HL-60 (cell line): ENCODE measurements around the gene RAD18.

ENCODE experiments used
- DNase-seq, 2 experiments: peaks; one replicate each; pipeline ENCODE4 v3.0.0-alpha.2; 2010 to 2020; ENCODE audit warnings: low read depth in 1 of 2, low spot score in 1 of 2
- H3K27ac ChIP-seq: fragments of 250-450 bp; sonication (Bioruptor Pico); replicated peaks from 2 replicates; pipeline ENCODE4 v1.5.1; 2020; ENCODE audit warnings: mild to moderate bottlenecking, moderate library complexity
- H3K27me3 ChIP-seq: fragments of 250-450 bp; sonication (Bioruptor Pico); 2 replicates; pipeline ENCODE4 v1.5.1; 2021; ENCODE audit warnings: mild to moderate bottlenecking, moderate library complexity; ENCODE audit not compliant: insufficient read depth, poor library complexity, severe bottlenecking
- H3K4me3 ChIP-seq: replicated peaks from 2 replicates; pipeline ENCODE4 v1.5.1; 2011; ENCODE audit warnings: mild to moderate bottlenecking, control low read depth, low read length; ENCODE audit not compliant: insufficient read depth
- CTCF ChIP-seq: IDR thresholded peaks from one replicate; pipeline ENCODE4 v1.5.1; 2011; ENCODE audit warnings: low read length, control low read depth, inconsistent platforms; ENCODE audit not compliant: insufficient read depth
- GABPA ChIP-seq: IDR thresholded peaks from 2 replicates; pipeline ENCODE4 v1.6.1; 2012; ENCODE audit warnings: low read depth
- POLR2AphosphoS5 ChIP-seq: IDR thresholded peaks from 2 replicates; pipeline ENCODE4 v1.6.1; 2012; ENCODE audit warnings: low read depth
- REST ChIP-seq: IDR thresholded peaks from 2 replicates; pipeline ENCODE4 v1.6.1; 2012; ENCODE audit warnings: low read depth; ENCODE audit not compliant: insufficient replicate concordance
- SPI1 ChIP-seq: IDR thresholded peaks from 2 replicates; pipeline ENCODE4 v1.6.1; 2012; ENCODE audit warnings: low read depth, mild to moderate bottlenecking, borderline replicate concordance

Gene RAD18

GRCh38 chr3:8900869-8901268 is 62.4 kb downstream of the RAD18 start:
- H3K4me3 ChIP-seq = no peak overlapping the region
- TF ChIP-seq REST (no peak), SPI1 (no peak), GABPA (no peak), POLR2AphosphoS5 (no peak), CTCF (no peak)
- H3K27ac ChIP-seq = no peak overlapping the region
- no peak for DNase-seq
- H3K27me3 ChIP-seq = no peaks in the 10 kb centered on the region

GRCh38 chr3:8899876-8900460 is 63.3 kb downstream of the RAD18 start:
- H3K4me3 ChIP-seq = no peak overlapping the region
- H3K27me3 ChIP-seq = no peaks in the 10 kb centered on the region
- H3K27ac ChIP-seq = no peak overlapping the region
- DNase-seq = no peak
- no peak for TF ChIP-seq REST
- TF ChIP-seq GABPA = no peak
- TF ChIP-seq SPI1 = no peak

GRCh38 chr3:8895829-8896228 is 67.4 kb downstream of the RAD18 start:
- no peak overlapping the region for H3K4me3 ChIP-seq
- TF ChIP-seq GABPA = no peak
- no peak for TF ChIP-seq REST
- no peak for TF ChIP-seq CTCF
- no peak for TF ChIP-seq SPI1
- H3K27ac ChIP-seq = no peak overlapping the region
- DNase-seq = no peak
- no peaks in the 10 kb centered on the region for H3K27me3 ChIP-seq

GRCh38 chr3:8893001-8893400 is 70.3 kb downstream of the RAD18 start:
- no peak overlapping the region for H3K4me3 ChIP-seq
- no peak for TF ChIP-seq SPI1
- TF ChIP-seq POLR2AphosphoS5 = no peak
- TF ChIP-seq REST = no peak
- no peak for TF ChIP-seq CTCF
- no peak for TF ChIP-seq GABPA
- H3K27ac ChIP-seq = no peak overlapping the region
- DNase-seq = no peak
- no peaks in the 10 kb centered on the region for H3K27me3 ChIP-seq
